ENCODE measurements around the gene GRK5.
"Not testable (repeated sequence)": the region's sequence is repeated elsewhere in the genome, so short reads cannot be mapped to it uniquely, and the experiment has no call there.

DNA sequence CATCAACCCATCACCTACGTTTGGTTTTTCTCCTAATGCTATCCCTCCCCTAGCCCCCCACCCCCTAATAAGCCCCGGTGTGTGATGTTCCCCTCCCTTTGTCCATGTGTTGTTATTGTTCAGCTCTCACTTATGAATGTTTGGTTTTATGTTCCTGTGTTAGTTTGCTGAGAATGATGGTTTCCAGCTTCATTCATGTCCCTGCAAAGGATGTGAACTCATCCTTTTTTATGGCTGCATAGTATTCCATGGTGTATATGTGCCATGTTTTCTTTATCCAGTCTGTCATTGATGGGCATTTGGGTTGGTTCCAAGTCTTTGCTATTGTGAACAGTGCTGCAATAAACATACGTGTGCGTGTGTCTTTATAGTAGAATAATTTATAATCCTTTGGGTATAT lies 32.3 kb downstream of the GRK5 start:
- TF ChIP-seq EZH2 (IDR thresholded peaks at IDR 0.05; ENCODE audit: borderline replicate concordance, insufficient read depth, low read length, poor library complexity, severe bottlenecking); RAD21 (conservative IDR thresholded peaks at IDR 0.05); TAF1 (IDR thresholded peaks at IDR 0.05; ENCODE audit: low read depth): not testable (repeated sequence)
